Transverse colon (tissue), 4 donors: Measurements from ENCODE around the gene SLC5A3. TPM values are rescaled to one million over a fixed set of nuclear protein-coding genes. Genes with fewer than 3 reads are reported as not detected.

ENCODE experiments used
- DNase-seq: peaks from one replicate; pipeline ENCODE4 v3.0.0-alpha.2; 2019
- H3K27ac ChIP-seq, 4 donors: fragments of 200-600 bp; sonication (generic); 2 replicates each; pipeline ENCODE4 v1.5.1; 2016 to 2018; ENCODE audit warnings: inconsistent platforms in 4 of 4
- H3K27me3 ChIP-seq: fragments of 200-600 bp; sonication (generic); 2 replicates; pipeline ENCODE4 v1.5.1; 2017; ENCODE audit warnings: inconsistent platforms
- H3K36me3 ChIP-seq, 4 donors: fragments of 200-600 bp; sonication (generic); 2 replicates each; pipeline ENCODE4 v1.5.1; 2017 to 2019; ENCODE audit warnings: inconsistent platforms in 4 of 4
- H3K4me1 ChIP-seq, 4 donors: fragments of 200-600 bp; sonication (generic); 2 replicates each; pipeline ENCODE4 v1.5.1; 2017 to 2020; ENCODE audit warnings: inconsistent platforms in 4 of 4
- H3K4me3 ChIP-seq, 4 donors: fragments of 200-600 bp; sonication (generic); 1 replicate in 1 of 4; 2 replicates in 3 of 4; pipeline versions ENCODE4 v1.5.1 to v1.6.1; 2017 to 2019; ENCODE audit warnings: inconsistent platforms in 4 of 4
- H3K9me3 ChIP-seq, 2 donors: fragments of 200-600 bp; sonication (generic); 2 replicates each; pipeline ENCODE4 v1.5.1; 2017 to 2019; ENCODE audit warnings: inconsistent platforms in 2 of 2
- CTCF ChIP-seq, 5 experiments: fragments of 200-600 bp in 3 of 5; fragments of 450-650 bp in 2 of 5; sonication (generic) in 3 of 5; IDR thresholded peaks; 1 replicate in 2 of 5; 2 replicates in 3 of 5; pipeline ENCODE4 v1.5.1; 2016 to 2017; ENCODE audit warnings: antibody characterized with exemption in 5 of 5, inconsistent platforms in 3 of 5, mild to moderate bottlenecking in 2 of 5, moderate library complexity in 1 of 5
- EP300 ChIP-seq: sonication (generic); formaldehyde crosslinking; IDR thresholded peaks from one replicate; pipeline ENCODE4 v1.6.1; 2017; ENCODE audit warnings: antibody characterized with exemption, low read depth
- POLR2A ChIP-seq: fragments of 450-650 bp; IDR thresholded peaks from one replicate; pipeline ENCODE4 v1.6.1; 2016; ENCODE audit warnings: antibody characterized with exemption, mild to moderate bottlenecking, moderate library complexity
- POLR2AphosphoS5 ChIP-seq, 3 donors: sonication (generic); formaldehyde crosslinking; IDR thresholded peaks; one replicate each; pipeline ENCODE4 v1.6.1; 2016; ENCODE audit warnings: antibody characterized with exemption in 3 of 3
- WGBS, 2 donors: methylation state at CpG; one replicate each; pipeline ENCODE4 v1.1.5; 2018; ENCODE audit warnings: low coverage in 1 of 2; 5-methylcytosine and 5-hydroxymethylcytosine counted together
- in situ Hi-C, 4 donors: fragments of 200-750 bp; cut with MboI; loops; one replicate each; pipeline versions ENCODE4 v1.15.0 to v1.15.1; 2017; ENCODE audit warnings: low sequenced_read_pairs in 3 of 4, low pct_ligation_motif_present in 1 of 4, low pct_unique_long_range_greater_than_20kb in 1 of 4
- intact Hi-C: fragments of 100-400 bp; cut with DNase I; formaldehyde crosslinking; loops from one replicate; pipeline ENCODE4 v1.15.1; 2023; ENCODE audit warnings: low total_unique reads
- total RNA-seq, 4 donors: library from RNA; depleted of rRNA; stranded (reverse); fragments of >200 nt; gene quantifications; one replicate each; pipeline ENCODE4 v1.1.0, GENCODE V29; 2016

The SLC5A3 gene
- total RNA-seq, 4 donors from 2014 or later = 12.0 to 32.6 (median 23.9) TPM

- intact Hi-C loops = no loop called here
- no peak for DNase-seq
- Histone ChIP-seq H3K9me3 (no peaks in the 10 kb centered on the region), H3K4me1 (peaks cover 6 to 41% (median 8%) of the 10 kb centered on the region in 4 donors), H3K36me3 (peaks cover 0 to 3% (median 0%) of the 10 kb centered on the region in 4 donors), H3K4me3 (no peak overlapping the region), H3K27me3 (no peaks in the 10 kb centered on the region), H3K27ac (no peak overlapping the region)
- TF ChIP-seq POLR2A (no peak), EP300 (no peak), POLR2AphosphoS5 (IDR thresholded peaks at IDR 0.05) (no peak), CTCF (IDR thresholded peaks at IDR 0.05) (no peak)
- 83 to 95% methylated on average over 1 to 2 of the region's 2 CpGs for WGBS, 2 donors
- in situ Hi-C loops = no loop called here
These were observed 27.0 kb downstream of the SLC5A3 start for GRCh38 chr21:34100337-34100736.

GRCh38 chr21:34100790-34101189 is 27.4 kb downstream of the SLC5A3 start:
- Histone ChIP-seq H3K27ac (no peak overlapping the region), H3K9me3 (no peaks in the 10 kb centered on the region), H3K27me3 (no peaks in the 10 kb centered on the region), H3K4me3 (no peak overlapping the region), H3K4me1 (peaks cover 6 to 39% (median 8%) of the 10 kb centered on the region in 4 donors), H3K36me3 (peaks cover 0 to 2% (median 0%) of the 10 kb centered on the region in 4 donors)
- intact Hi-C loops (no loop called here), in situ Hi-C loops (no loop called here)
- 59 to 77% methylated on average over 2 to 4 of the region's 4 CpGs for WGBS, 2 donors
- DNase-seq = no peak
- no peak for TF ChIP-seq EP300
- no peak for TF ChIP-seq POLR2A
- TF ChIP-seq POLR2AphosphoS5 (IDR thresholded peaks at IDR 0.05) = no peak
- no peak for TF ChIP-seq CTCF (IDR thresholded peaks at IDR 0.05)

- no peak for TF ChIP-seq CTCF (IDR thresholded peaks at IDR 0.05)
- no peak for TF ChIP-seq POLR2A
- TF ChIP-seq EP300 = no peak
- TF ChIP-seq POLR2AphosphoS5 (IDR thresholded peaks at IDR 0.05) = no peak
- no peak overlapping the region for H3K27ac ChIP-seq
- intact Hi-C loops = no loop called here
- no peaks in the 10 kb centered on the region for H3K36me3 ChIP-seq
- in situ Hi-C loops = no loop called here
- H3K4me1 ChIP-seq = peaks cover 0 to 18% (median 2%) of the 10 kb centered on the region in 4 donors
- no peak for DNase-seq
- no peak overlapping the region for H3K4me3 ChIP-seq
- no peaks in the 10 kb centered on the region for H3K27me3 ChIP-seq
- H3K9me3 ChIP-seq = no peaks in the 10 kb centered on the region
These were observed 32.7 kb downstream of the SLC5A3 start for GRCh38 chr21:34105947-34106541.

GRCh38 chr21:34107606-34108005 is 34.2 kb downstream of the SLC5A3 start:
- Histone ChIP-seq H3K4me1 (peaks cover 0 to 4% (median 0%) of the 10 kb centered on the region in 4 donors), H3K27ac (no peak overlapping the region), H3K27me3 (no peaks in the 10 kb centered on the region), H3K4me3 (no peak overlapping the region), H3K9me3 (no peaks in the 10 kb centered on the region), H3K36me3 (no peaks in the 10 kb centered on the region)
- TF ChIP-seq POLR2AphosphoS5 (IDR thresholded peaks at IDR 0.05) = no peak
- TF ChIP-seq CTCF (IDR thresholded peaks at IDR 0.05) = no peak
- TF ChIP-seq POLR2A = no peak
- no peak for TF ChIP-seq EP300
- in situ Hi-C loops (no loop called here), intact Hi-C loops (no loop called here)
- 86 to 89% methylated on average over 1 of the region's 1 CpG for WGBS, 2 donors
- no peak for DNase-seq
